Neural crest cell (in vitro differentiated cells): ENCODE measurements around the gene GRAPL. TPM values are rescaled to one million over a fixed set of nuclear protein-coding genes. Genes with fewer than 3 reads are reported as not detected.
A peak's percentile ranks its signal among the peaks of the same experiment; 100 is the strongest.
"Not testable (repeated sequence)": the region's sequence is repeated elsewhere in the genome, so short reads cannot be mapped to it uniquely, and the experiment has no call there.

ENCODE experiments used
- DNase-seq: peaks from one replicate; pipeline ENCODE4 v3.0.0; 2021; ENCODE audit warnings: low read depth, mixed read lengths, low spot score
- H3K27ac Mint-ChIP-seq: one replicate; pipeline ENCODE4 v1.8.0; 2021; ENCODE audit warnings: mild to moderate bottlenecking, mixed read lengths; ENCODE audit not compliant: unreplicated experiment
- H3K27me3 Mint-ChIP-seq: 2 replicates; pipeline ENCODE4 v1.8.0; 2021; ENCODE audit warnings: low read depth, mild to moderate bottlenecking, mixed read lengths
- H3K36me3 Mint-ChIP-seq: 2 replicates; pipeline ENCODE4 v1.8.0; 2021; ENCODE audit warnings: low read depth, mild to moderate bottlenecking, mixed read lengths
- H3K4me1 Mint-ChIP-seq: 2 replicates; pipeline ENCODE4 v1.8.0; 2021; ENCODE audit warnings: mixed read lengths
- H3K4me3 Mint-ChIP-seq: one replicate; pipeline ENCODE4 v1.8.0; 2021; ENCODE audit warnings: mild to moderate bottlenecking, mixed read lengths
- H3K9me3 Mint-ChIP-seq: 2 replicates; pipeline ENCODE4 v1.8.0; 2021; ENCODE audit warnings: mixed read lengths
- long read RNA-seq: library from polyadenylated mRNA; unstranded; transcript quantifications from one replicate; pipeline ENCODE4 v2.0.0, GENCODE V29; 2020
- total RNA-seq: library from RNA; stranded (reverse); gene quantifications from 2 replicates; pipeline ENCODE4 v1.2.1, GENCODE V29; 2021

The GRAPL gene
- total RNA-seq, result 1.2 and 1.8 TPM in 2 replicates
- long read RNA-seq, result 0 reads

DNA sequence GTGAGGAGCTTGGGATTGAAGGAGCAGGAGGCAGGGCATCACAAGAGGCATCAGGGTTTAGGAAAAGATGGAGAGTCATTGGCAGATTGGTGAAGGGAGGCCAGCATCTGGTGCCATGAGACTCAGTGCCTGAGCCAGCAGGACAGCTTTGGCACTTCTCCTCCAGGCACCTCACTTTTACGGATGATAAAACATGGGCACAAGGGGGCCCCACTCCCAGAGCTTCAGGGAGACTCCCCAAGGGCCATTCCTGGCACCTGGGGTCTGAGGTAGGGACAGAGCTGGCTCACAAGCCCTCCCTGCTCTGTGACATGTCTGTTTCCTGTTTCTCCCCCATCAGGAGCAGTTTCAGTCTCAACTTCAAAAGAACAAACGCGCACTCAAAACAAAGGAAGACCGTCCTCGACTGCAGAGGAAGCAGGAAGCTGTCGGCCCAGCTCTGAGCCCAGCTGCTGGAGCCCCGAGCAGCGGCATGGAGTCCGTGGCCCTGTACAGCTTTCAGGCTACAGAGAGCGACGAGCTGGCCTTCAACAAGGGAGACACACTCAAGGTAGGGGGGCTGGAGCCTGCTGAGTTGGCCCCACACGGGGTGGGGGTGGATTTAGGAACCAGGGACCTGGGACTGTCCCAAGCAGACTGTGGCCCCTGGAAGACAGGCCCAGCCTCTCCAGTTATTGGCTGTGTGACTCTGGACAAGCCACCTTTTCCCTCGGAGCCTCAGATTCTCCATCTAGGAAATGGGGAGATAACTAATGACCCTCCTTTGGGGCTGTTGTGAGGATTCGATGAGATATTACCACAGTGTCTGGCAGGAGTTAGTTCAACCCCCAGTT is at the start of gene GRAPL:
GRAPL (plus strand) TSS at position 442 of the 833 bp plus-strand sequence; CDS start at position 473, 31 bp downstream.
- H3K36me3 Mint-ChIP-seq, H3K4me1 Mint-ChIP-seq: not testable (repeated sequence)

DNA sequence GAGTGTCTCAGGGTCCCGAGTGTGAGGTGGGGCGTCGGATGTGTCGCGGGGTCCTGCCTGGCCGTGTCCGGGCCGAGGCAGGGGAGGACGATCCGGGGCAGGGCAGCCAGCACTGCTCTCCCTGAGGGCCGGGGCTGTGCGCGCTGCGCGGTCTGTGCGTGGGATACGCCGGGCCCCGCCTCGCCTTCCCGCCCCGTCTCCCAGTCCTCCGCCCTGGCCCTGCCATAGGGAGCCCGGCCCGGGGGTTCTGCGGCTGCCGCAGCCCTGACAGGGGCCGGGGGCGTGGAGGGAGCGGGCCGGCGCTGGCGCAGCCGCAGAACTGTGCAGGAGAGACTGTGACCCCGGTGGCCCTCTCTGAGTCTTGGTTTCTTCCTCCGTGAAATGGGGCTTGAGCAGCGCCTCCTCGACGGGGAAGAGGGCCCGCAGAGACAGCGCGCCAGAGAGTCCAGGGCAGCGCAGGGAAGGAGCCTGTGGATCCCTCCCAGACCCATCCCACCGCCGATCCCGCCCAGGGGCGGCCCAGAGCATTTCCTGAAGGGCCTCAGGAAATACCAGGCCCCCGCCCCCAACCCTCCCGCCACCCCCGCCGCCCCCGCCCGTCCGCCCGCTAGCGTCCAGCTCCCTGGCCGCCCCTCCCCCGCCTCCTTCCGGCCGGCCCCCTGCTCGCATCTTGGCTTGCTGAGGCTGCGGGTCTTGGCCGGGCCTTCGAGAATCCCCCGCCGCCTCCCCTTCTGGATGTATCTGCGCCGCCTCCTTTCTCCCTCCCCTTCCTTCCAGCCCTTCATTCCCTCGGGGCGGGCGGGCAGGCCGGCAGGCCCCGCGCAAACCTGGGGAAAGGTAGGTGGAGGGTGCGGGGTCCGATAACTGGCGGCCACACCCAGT is 38.3 kb upstream of the GRAPL start:
- not testable (repeated sequence) for H3K36me3 Mint-ChIP-seq, H3K27me3 Mint-ChIP-seq, H3K27ac Mint-ChIP-seq, H3K9me3 Mint-ChIP-seq, H3K4me3 Mint-ChIP-seq, H3K4me1 Mint-ChIP-seq
- DNase-seq, result peak; percentile 1

More for the DNA sequence above, at the start of gene GRAPL:
- not testable (repeated sequence) for H3K27ac Mint-ChIP-seq, DNase-seq, H3K27me3 Mint-ChIP-seq, H3K9me3 Mint-ChIP-seq, H3K4me3 Mint-ChIP-seq

DNA sequence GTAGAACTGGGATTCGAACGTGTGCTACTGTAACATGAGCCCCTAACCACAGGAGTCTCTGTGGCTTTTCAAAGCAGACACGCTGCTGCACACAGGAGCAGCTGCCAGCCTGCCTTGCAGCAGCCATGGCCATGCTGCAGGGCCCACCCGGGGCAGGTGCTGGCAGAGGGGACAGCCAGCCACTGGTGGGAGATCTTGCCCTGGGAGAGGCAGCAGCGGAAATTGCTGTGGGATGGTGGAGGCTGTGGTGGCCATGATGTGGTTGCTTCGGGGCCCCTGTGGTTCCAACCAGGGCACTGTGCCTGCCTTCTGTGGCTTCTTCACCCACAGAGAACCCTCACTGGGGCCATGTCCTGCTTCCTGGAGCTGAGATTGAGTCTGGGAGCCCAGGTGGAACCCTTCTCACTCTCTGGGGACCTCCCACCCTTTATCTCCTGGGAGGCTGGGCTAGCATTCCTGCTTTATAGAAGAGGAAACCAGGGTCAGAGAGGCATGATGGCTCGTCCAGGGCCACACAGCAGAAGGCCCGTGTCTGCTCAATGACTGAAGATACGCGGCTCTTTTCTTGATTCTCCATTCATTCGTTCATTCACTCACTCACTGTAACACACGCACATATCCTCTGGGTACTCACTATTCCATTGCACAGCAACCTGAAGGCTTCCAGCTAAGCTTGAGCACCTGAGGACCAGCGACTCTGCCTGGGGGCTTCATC is 37.2 kb upstream of the GRAPL start:
- not testable (repeated sequence) for H3K27ac Mint-ChIP-seq, H3K4me3 Mint-ChIP-seq, H3K4me1 Mint-ChIP-seq, DNase-seq, H3K36me3 Mint-ChIP-seq, H3K9me3 Mint-ChIP-seq, H3K27me3 Mint-ChIP-seq

DNA sequence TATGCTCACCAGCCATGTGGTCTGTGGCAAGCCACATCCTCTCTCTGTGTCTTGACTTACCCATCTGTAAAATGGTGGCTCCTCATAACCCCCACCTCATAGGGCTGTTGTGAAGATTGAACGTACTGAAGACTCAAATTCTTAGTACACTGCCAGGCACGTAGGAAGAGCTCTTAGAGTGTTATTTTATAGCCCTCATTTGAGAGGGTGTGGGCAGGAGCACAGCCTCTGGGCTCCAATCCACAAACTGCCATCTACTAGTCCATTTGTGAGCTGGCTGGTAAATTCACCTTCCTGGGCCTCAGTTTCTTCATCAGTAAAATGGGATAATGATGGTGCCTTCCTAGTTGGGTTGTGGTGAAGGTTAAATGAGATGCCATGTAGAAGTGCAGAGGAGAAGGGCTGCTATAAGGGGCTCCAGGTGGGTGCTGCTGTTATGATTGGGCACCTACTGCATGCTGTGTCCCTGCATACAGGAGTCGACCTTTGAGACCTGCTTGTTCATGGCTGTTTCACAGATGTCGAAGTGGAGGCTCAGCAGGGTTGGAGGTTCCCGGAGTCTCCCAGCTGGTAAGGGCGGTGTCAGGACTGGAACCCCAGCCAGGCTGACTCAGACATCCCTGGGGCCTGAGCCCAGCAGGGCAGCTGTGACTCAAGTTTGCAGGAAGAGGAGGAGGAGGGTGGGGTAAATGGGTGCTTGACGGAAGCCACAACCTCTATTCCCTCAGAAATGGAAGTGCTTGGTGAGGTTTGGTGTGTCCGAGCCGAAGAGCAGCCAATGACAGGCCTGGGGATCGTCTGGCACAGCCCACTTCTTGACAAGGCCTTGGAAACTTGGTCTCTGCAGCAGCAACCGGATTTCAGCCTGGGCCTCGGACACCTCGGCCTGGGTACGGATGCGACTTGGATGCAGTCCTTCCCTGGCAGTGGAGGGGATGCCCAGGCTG is 34.4 kb upstream of the GRAPL start:
- H3K9me3 Mint-ChIP-seq, H3K4me1 Mint-ChIP-seq, H3K4me3 Mint-ChIP-seq, H3K27me3 Mint-ChIP-seq, H3K36me3 Mint-ChIP-seq, H3K27ac Mint-ChIP-seq, DNase-seq: not testable (repeated sequence)

DNA sequence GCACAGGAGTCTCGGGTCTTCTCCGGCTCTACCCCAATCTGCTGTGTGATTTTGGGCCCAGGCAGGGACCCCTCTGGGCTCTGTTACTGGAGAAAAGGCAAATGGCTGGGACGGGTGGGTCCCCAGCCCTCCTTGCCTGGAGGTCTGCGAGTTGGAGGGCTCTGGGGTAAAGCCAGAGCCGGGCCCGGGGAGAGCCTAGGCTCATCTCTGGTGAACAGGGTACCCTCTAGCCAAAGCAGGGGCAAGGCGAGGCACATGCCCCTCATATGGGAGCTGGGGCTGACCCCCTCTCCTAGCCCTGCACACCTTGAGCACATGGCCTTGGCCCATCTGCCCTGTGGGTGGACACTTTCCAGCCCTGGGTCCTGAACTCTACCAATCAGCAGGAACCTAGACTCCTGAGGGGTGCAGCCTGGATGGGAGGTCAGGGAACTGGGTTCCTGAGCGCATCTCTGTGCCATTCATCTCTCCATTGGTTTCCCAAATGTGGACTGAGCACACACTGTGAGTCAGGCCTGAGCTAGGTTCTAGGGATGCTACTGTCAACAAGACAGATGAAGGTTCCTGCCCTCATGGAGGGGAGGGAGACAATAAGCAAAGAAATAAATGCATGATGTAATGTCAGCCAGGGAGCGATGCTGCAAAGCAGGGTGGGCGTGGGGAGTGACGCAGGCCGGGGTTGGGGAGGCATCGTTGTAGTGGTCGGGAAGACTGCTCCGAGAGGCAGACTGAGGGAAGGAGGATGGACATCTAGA is 33.5 kb upstream of the GRAPL start:
- H3K9me3 Mint-ChIP-seq, H3K4me3 Mint-ChIP-seq, H3K4me1 Mint-ChIP-seq, DNase-seq, H3K27me3 Mint-ChIP-seq, H3K27ac Mint-ChIP-seq, H3K36me3 Mint-ChIP-seq: not testable (repeated sequence)

DNA sequence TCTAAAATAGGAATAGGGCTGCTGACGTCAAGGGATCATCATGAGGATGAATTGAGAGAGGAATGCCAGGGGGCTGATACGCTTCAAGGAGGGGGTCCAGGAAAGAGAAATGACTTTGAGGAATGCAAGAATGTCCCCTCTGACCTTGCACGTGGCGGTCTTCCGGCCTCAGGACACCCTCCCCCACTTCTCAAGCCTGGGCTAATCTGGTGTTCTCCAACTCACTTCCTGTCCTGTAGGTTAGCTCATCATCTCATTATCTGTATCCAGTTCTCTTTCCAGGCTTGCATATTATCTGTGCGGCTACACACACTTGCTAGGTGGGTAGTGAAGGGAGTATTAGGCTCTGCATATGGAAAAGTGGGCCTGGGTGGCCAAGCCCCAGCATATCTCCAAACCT is 18.9 kb upstream of the GRAPL start:
- H3K4me3 Mint-ChIP-seq, H3K4me1 Mint-ChIP-seq, H3K36me3 Mint-ChIP-seq, H3K27me3 Mint-ChIP-seq, H3K27ac Mint-ChIP-seq, H3K9me3 Mint-ChIP-seq, DNase-seq: not testable (repeated sequence)

DNA sequence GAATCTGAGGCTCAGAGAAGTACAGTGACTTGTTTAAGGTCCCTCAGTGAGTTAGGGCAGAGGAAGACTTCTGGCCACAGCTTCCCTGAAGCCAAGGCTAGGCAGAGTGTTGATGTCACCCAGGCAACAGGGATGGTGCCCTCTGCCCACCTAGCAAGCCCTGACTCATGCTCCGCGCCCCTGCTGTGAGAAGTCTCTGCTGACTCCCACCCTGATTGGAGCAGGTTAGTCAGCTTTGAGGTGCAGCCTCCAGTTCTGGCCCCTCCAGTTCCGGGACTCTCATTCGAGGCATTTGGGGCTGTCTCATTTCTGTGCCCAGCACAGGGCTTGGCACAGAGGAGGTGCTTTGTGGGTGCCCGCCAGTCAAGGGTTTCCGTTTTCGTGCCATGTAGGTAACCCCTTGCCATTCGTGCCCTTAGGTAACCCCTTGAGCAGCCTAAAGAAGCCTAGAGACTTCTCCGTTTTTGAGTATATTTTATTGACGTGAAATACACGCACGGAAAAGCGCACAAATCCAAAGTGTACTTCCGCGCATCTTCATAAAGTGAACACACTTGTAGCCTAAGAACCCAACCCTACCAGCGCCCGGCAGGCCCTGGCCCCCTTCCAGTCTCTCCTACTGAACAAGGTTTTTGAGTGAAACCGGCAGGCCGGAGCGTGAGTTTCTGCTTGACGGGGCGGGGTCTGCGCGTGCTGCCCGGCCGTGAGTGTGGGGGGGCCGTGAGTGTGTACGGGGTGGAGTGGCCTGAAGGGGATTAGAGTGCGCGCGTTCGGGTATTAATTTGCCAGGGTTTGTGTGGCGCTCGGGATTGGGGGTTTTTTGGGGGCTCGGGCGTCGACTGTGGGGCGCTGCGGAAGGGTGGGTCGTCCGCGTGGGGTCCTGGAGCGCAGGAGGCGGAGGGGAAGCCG is 16.9 kb upstream of the GRAPL start:
- H3K36me3 Mint-ChIP-seq, H3K4me3 Mint-ChIP-seq, DNase-seq, H3K4me1 Mint-ChIP-seq, H3K27ac Mint-ChIP-seq, H3K27me3 Mint-ChIP-seq, H3K9me3 Mint-ChIP-seq: not testable (repeated sequence)
